ENCODE measurements around the gene ST6GALNAC6. TPM values are rescaled to one million over a fixed set of nuclear protein-coding genes. Genes with fewer than 3 reads are reported as not detected.

The ST6GALNAC6 gene
- total and polyA plus RNA-seq, 2 of the 8 experiments (the other 6 are each of a cell fraction or from before 2014, with no cell fraction given), result 43.7 to 64.4 TPM

DNA sequence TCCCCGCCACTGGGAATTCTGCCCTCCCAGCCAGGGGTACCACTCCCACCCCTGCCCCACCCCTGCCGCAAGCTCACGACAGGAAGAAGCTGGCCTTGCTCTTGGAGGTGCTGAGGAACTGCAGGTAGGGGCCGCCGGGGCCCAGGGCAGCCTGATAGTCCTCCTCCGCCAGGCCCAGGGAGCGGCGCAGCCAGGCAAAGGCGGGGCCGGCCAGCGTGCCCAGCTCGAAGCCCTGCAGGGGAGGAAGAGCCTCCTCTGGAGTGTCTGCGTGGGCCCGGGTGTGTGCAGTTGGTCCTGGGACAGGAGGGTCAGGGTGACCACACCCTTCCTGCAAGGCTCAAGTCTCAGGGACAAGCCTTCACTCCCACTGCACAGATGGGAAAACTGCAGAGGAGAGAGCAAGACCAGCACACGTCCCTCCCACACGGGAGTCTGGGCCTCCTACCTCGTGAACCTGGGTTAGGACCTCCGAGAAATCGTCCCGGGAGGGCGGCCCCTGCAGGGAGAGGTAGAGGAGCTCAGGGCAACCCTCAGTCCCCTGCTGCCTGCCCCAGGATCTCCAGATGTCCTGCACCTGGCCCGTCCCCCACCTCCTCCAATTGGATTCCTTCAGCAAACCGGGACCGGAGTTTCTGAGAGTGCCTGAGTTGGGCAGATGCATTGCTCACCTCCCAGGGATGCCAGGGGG lies 28.7 kb upstream of the ST6GALNAC6 start:
- no peak overlapping the region for H2AFZ ChIP-seq (ENCODE audit: low read length)
- peak overlapping the region; percentile 13; the same call in 1 of the 2 replicates for H2BK15ac ChIP-seq (ENCODE audit: low read length)
- H2AK5ac ChIP-seq (ENCODE audit: low read depth, low read length), result no peak overlapping the region
- no peak overlapping the region for H4K5ac ChIP-seq (ENCODE audit: insufficient read length, low read depth, low read length)
- no peak overlapping the region for H3K9ac ChIP-seq (replicated peaks in 1 of 4; ENCODE audit: extremely low read depth in 1 of 4, low read depth in 3 of 4, low read length in 3 of 4)
- H3K56ac ChIP-seq (replicated peaks; ENCODE audit: insufficient read length, low read depth, low read length), result no peak overlapping the region
- POLR2A ChIA-PET (ENCODE audit: partially characterized antibody), result interaction anchor here (0.7 to 1.6 kb wide), 8 partner anchors 9 to 172 kb away, joined by 3 to 5 read pairs (median 3); partner anchors contain the start of genes DPM2, NAIF1 and SLC25A25
- H3K79me2 ChIP-seq (ENCODE audit: control insufficient read depth in 1 of 2, insufficient read depth in 2 of 2, low read length in 2 of 2), result no peaks in the 10 kb centered on the region
- H3K18ac ChIP-seq (ENCODE audit: extremely low read depth, low read length), result peak overlapping the region; percentile 48
- H2BK120ac ChIP-seq (replicated peaks; ENCODE audit: low read depth, low read length), result no peak overlapping the region
- WGBS, 2 experiments (ENCODE audit: extremely low coverage in 1 of 2, insufficient coverage in 1 of 2, insufficient read length in 1 of 2, insufficient replicate concordance in 2 of 2, low coverage in 1 of 2, low lambda C conversion rate in 2 of 2, missing lambda C conversion rate in 1 of 2), result 23% methylated on average over 23 of the region's 24 CpGs; no CpG with 5 or more reads in 1 of the 2 experiments
- H2BK20ac ChIP-seq (ENCODE audit: low read length), result no peak overlapping the region
- H4K91ac ChIP-seq (replicated peaks; ENCODE audit: insufficient read length, low read length), result peak overlapping the region; percentile 75
- CTCF ChIA-PET (ENCODE audit: partially characterized antibody), result interaction anchor here (0.6 to 8.1 kb wide), 8 partner anchors 15 to 1898 kb away, joined by 3 to 68 read pairs (median 4); no protein-coding TSS in a partner anchor
- H3K23me2 ChIP-seq (ENCODE audit: low read depth, low read length), result peaks cover 20% of the 10 kb centered on the region; the same call in 1 of the 2 replicates
- H3K36me3 ChIP-seq (ENCODE audit: control insufficient read depth in 2 of 4, insufficient read depth in 4 of 4, low read length in 3 of 4), result no peaks in the 10 kb centered on the region
- H3K27me3 ChIP-seq (replicated peaks in 1 of 4; ENCODE audit: control insufficient read depth in 3 of 4, extremely low read depth in 1 of 4, insufficient read depth in 3 of 4, low read length in 3 of 4), result peaks cover 0 to 18% (median 16%) of the 10 kb centered on the region in 4 experiments; a peak in 6 of 7 replicates
- no peak overlapping the region for H3K23ac ChIP-seq (ENCODE audit: insufficient read length)
- no peaks in the 10 kb centered on the region for H3K9me3 ChIP-seq (ENCODE audit: insufficient read depth in 2 of 2, low read depth in 1 of 2, low read length in 1 of 2)
- no peak for FAIRE-seq
- H3K27ac ChIP-seq (ENCODE audit: low read depth, low read length), result no peak overlapping the region
- H3K14ac ChIP-seq (ENCODE audit: insufficient read length), result no peak overlapping the region
- DNase-seq (ENCODE audit: low read depth in 1 of 2, low spot score in 2 of 2), result no peak
- H3K4me1 ChIP-seq (replicated peaks in 1 of 4; ENCODE audit: control insufficient read depth in 3 of 4, insufficient read depth in 4 of 4, low read length in 3 of 4), result peaks cover 13 to 24% (median 20%) of the 10 kb centered on the region in 4 experiments
- no peaks in the 10 kb centered on the region for H3K79me1 ChIP-seq (ENCODE audit: low read depth, low read length)
- H4K8ac ChIP-seq (ENCODE audit: extremely low read depth, insufficient read depth, low read length), result peak overlapping the region; percentile 66; the same call in 1 of the 2 replicates
- peak overlapping the region; percentile 32; the same call in 1 of the 2 replicates for H2BK12ac ChIP-seq (ENCODE audit: low read depth, low read length)
- H4K20me1 ChIP-seq (replicated peaks in 1 of 2; ENCODE audit: control insufficient read depth in 1 of 2, insufficient read depth in 2 of 2, low read length in 2 of 2), result peaks cover 0 to 3% of the 10 kb centered on the region in 2 experiments
- peak overlapping the region; percentile 31 to 62 (median 48) for H3K4me3 ChIP-seq (ENCODE audit: extremely low read depth in 1 of 4, insufficient read depth in 2 of 4, low read depth in 3 of 4, low read length in 4 of 4)
- peak overlapping the region; percentile 76 to 96 for H3K4me2 ChIP-seq (ENCODE audit: insufficient read depth in 1 of 2, low read depth in 2 of 2, low read length in 2 of 2)
- no peak overlapping the region for H2BK5ac ChIP-seq (ENCODE audit: low read depth, low read length)
- H3K4ac ChIP-seq (replicated peaks; ENCODE audit: insufficient read length, low read depth, low read length), result no peak overlapping the region
- TF ChIP-seq ZNF274 (IDR thresholded peaks at IDR 0.05; ENCODE audit: borderline replicate concordance, extremely low read depth, low read length) (no peak), TCF12 (IDR thresholded peaks at IDR 0.05; ENCODE audit: low read depth, low read length) (no peak), KDM1A (IDR thresholded peaks at IDR 0.05; ENCODE audit: borderline replicate concordance, low read length) (no peak), RAD21 (IDR thresholded peaks at IDR 0.05 in 1 of 2, conservative IDR thresholded peaks at IDR 0.05 in 1 of 2; ENCODE audit: low read depth in 2 of 2, low read length in 2 of 2) (no peak), TEAD4 (IDR thresholded peaks at IDR 0.05; ENCODE audit: low read depth, low read length) (no peak), GABPA (IDR thresholded peaks at IDR 0.05; ENCODE audit: borderline replicate concordance, insufficient read depth, low read length) (no peak), TAF7 (optimal IDR thresholded peaks at IDR 0.05; ENCODE audit: borderline replicate concordance, low read depth, low read length) (no peak)
- TF ChIP-seq, protein P1, sequence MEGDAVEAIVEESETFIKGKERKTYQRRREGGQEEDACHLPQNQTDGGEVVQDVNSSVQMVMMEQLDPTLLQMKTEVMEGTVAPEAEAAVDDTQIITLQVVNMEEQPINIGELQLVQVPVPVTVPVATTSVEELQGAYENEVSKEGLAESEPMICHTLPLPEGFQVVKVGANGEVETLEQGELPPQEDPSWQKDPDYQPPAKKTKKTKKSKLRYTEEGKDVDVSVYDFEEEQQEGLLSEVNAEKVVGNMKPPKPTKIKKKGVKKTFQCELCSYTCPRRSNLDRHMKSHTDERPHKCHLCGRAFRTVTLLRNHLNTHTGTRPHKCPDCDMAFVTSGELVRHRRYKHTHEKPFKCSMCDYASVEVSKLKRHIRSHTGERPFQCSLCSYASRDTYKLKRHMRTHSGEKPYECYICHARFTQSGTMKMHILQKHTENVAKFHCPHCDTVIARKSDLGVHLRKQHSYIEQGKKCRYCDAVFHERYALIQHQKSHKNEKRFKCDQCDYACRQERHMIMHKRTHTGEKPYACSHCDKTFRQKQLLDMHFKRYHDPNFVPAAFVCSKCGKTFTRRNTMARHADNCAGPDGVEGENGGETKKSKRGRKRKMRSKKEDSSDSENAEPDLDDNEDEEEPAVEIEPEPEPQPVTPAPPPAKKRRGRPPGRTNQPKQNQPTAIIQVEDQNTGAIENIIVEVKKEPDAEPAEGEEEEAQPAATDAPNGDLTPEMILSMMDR (IDR thresholded peaks at IDR 0.05; ENCODE audit: control extremely low read depth in 1 of 3, insufficient read depth in 1 of 3, low read depth in 1 of 3, low read length in 3 of 3), result no peak
